HG02884 (cell line): ENCODE data around the gene ALG14.
"Not testable (repeated sequence)": the region's sequence is repeated elsewhere in the genome, so short reads cannot be mapped to it uniquely, and the experiment has no call there.

Source experiments
- ATAC-seq: cut with Tn5 transposase; IDR thresholded peaks from one replicate; pipeline ENCODE4 v1.9.1; 2021; ENCODE audit warnings: mild to moderate bottlenecking, moderate library complexity; ENCODE audit not compliant: unreplicated experiment

ALG14 gene

DNA sequence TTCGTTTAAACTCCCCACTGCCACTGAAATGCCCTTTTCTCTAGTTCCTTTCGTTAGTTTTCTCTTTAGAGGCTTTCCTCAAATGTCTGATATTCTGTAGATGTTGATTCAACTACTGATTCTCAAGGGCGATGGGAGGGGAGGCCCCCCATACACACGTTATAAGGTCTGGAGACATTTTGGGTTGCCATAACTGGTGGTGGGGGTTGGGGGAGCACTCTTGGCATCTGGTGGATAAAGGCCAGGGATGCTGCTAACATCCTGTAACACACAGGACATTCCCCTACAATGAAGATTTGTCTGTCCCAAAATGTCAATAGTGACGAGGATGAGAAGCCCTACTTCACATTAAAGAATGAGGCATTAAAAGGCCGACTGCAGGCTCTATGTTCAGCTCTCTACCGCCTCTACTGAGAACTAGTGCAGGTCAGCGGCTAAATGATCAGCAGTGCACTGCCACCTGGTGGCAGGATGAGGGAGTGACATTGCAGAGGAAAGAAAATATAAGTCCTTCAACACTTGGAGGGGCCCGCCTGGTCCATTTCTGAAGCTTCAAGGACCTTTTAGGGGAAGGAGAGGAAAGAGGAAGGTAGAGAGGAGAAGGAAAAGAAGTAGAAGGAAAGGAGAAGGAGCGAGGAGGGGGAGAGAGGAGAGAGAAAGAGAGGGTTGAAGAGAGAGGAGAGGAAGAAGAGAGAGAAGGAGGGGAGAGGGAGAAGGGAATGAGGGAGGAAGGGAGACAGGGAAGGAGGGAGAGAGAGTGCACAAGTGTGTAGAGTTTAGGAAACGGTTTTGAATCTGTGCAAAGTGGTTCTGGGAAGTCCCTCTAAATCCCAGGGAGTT, 29.4 kb downstream of the ALG14 start:
- ATAC-seq: peak; percentile 94

DNA sequence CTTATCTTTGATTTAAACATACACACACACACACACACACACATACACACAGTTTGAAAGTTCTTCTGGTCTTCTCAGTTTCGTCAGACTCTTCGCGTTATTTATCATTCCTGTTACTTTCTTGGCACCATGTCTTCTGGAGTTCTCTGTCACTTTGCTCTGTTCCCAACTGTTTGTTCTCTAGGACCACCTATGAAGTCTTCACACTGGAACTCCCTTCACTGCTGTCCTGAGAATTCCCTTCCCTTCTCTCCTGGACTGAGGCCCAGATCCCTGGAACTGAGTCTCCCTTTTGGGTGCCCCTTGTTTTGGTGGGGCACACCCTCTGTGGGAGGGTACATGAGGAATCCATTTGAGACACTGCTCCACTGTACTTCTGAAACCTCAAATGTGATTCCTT, 30.5 kb downstream of the ALG14 start:
- no peak for ATAC-seq

GRCh38 chr1:95041491-95042165, 31.1 kb downstream of the ALG14 start:
- ATAC-seq: peak; percentile 49

DNA sequence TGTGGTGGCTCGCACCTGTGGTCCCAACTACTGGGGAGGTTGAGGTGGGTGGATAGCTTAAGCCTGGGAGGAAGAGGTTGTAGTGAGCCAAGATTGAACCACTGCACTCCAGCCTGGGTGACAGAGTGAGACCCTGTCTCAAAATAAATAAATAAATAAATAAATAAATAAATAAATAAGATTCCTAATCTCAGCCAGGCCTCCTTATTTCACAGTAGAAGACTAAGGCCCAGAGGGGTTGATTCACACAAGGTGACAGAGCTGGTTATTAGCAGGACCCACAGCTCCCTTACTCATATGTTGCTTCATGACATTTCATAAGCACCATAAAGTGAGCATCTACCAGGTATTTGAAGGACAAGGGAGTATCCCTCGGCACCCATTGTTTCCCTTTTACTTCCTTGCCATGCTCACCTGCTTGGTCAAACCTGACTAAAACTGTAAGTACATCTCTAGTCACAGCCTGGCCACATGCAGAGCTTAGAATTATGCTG, 32.7 kb downstream of the ALG14 start:
- no peak for ATAC-seq

GRCh38 chr1:95039360-95040031, 33.3 kb downstream of the ALG14 start:
- no peak for ATAC-seq

DNA sequence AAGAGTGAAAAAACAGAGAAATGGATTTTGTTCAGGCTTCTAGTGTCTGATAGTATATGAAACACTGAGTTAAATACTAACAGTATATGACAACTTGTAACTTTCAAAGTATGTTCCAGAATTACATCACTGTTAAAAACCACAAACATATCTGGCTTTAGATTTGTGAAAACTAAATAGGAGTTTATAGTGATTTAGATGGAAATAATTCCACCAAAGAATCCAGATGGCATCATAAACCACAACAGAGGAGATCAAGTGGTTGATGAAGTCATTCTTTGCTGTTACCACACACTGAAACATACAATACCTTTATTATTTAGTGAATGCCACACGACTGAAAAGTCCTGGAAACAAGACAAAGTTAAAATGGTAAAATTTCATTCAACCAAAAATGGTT, 37.2 kb downstream of the ALG14 start:
- no peak for ATAC-seq

DNA sequence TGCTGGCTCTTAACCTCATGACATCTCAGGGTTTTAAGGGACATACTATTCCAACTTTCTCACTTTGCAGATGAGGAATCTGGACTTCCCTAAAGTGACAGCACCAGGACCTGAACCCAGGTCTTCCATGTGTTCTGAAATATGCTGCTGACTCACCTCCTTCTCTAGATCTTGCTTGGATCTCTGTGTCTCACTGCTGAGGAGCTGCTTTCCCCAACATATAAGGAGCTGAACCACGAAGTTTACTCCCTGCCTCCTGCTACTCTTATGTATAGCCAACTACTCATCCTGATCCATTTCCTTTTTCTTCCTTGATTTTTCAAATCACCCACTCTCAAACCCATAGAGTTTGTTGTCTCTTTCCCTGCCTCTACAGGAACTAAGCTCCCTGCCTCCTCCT, 38.2 kb downstream of the ALG14 start:
- ATAC-seq: no peak

GRCh38 chr1:95033843-95034242, 38.9 kb downstream of the ALG14 start:
- no peak for ATAC-seq

GRCh38 chr1:95029532-95029931, 43.2 kb downstream of the ALG14 start:
- no peak for ATAC-seq

DNA sequence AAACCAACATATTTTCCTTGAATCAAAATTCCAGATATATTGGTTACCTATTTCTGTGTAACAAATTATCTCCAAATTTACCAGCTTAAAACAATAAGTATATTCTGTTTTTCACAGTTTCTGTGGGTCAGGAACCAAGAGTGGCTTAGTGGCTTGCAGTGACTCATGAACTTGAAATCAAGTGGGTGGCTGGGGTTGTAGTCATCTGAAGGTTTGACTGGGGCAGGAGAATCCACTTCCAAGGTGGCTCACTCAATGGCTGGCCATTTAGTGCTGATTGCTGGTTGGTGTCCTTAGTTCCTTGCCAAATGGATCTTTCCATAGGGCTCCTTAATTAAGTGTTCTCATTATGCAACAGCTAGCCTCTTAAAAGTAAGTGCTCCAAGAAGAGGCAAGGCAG, 43.8 kb downstream of the ALG14 start:
- ATAC-seq: no peak

DNA sequence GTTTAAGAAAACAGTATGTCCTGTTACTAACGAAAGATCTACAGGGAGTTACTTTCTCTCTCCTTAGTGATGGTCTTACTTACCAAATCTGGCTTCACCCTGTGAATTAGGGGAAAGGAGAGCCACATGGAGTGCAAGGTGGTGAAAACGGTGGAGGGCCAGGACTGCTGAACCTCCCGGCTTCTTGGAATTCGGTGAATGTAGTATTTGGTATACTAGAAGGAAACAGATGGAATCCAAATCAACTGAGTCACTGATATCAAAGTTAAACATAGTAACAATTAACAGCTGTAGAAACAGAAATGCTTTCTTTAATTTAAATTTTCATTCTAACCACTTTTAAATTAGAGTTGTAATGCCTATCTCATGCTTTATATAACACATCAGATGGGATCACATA, 45.7 kb downstream of the ALG14 start:
- no peak for ATAC-seq

DNA sequence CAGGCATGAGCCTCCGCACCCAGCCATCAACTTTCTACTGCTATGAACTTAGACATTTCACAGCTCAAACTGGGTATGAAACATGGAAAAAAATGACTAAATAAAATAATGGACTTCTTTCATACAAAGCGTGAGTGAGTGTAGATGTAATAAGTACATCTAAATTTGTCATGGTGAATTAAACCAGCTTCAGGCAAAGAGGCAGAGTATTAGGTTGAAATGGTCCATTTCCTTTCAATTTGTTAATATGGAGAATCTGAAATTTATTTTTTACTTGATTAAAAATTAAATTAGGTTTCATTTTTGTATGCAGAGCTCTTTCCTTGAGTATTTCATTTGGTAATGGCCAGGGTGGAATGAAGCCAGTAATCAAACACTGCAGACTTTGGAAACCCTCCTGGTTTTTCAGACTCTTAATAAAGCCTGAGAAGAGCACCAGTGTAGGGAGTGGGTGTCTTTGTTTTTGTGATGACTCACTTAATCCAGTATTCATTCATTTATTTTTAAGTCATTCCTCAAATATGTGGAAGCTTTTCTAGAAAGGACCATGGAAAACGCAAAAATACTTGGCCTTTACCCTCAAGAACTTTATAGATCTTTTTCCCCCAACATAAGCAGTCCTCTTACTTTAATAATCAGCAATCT, 49.2 kb downstream of the ALG14 start:
- ATAC-seq: no peak

DNA sequence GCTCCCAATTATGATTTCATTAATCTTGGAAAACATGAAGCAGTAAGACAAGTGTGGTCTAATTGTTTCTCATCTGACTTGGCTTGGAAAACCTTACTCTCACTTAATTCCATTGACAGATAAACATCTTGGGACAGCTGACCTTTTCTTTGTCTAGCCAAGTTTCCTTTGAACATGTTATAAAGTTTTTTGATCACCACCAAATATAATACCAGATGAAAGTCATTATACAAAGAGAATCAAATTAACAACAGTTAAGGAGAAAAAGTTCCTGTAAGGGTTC, 50.2 kb downstream of the ALG14 start:
- no peak for ATAC-seq

- ATAC-seq: no peak
Measured at GRCh38 chr1:95021805-95022643, 50.7 kb downstream of the ALG14 start.

GRCh38 chr1:95021119-95021518, 51.6 kb downstream of the ALG14 start:
- ATAC-seq: no peak

- ATAC-seq: not testable (repeated sequence)
Measured at GRCh38 chr1:95019466-95019865, 53.3 kb downstream of the ALG14 start.

- ATAC-seq: no peak
Measured at GRCh38 chr1:95018602-95019369, 54.0 kb downstream of the ALG14 start.

DNA sequence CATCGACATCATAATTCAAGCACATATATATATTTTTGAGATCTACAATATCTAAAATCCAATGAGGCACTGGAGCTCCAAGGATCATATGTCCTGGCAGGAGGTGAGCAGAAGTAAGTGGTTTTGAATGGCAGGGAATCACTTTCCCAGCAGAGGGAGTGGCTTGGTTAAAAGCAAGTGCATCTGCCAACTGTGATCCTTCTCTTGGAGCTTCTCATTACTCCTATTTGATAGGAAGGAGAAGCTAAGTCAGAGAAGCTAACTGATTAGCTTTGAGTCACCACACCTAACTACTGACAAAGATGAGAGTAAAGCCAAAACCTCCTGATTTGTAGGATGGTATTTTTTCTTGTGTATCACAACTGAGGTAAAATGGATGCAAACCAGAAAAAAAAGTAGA, 55.0 kb downstream of the ALG14 start:
- no peak for ATAC-seq

DNA sequence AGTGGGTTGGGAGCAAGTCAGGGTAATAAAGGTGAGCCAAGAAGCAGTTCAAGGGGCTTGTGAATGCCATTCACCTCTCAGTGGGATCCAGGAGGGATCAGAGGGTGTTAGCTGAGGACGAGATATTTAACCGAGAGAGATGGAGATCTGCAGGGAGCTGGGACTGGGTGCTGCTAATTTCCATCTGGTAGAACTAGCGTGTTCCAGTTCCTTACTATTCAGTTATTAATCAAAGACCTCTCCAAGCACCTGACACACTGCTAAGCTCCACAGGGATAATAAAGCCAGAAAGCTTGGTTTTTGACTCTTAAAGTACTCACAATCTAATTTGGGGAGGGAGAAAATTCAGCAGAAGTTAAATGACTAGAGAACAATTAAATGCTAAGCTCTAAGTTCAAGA, 57.7 kb downstream of the ALG14 start:
- ATAC-seq: no peak
